ENCODE measurements around the gene EFTUD2.

The EFTUD2 gene

GRCh38 chr17:44914698-44915271, 15.5 kb upstream of the EFTUD2 start:
- H3K79me2 ChIP-seq (ENCODE audit: control insufficient read depth, insufficient read depth, low read length, poor library complexity), result no peaks in the 10 kb centered on the region
- no peaks in the 10 kb centered on the region for H3K79me1 ChIP-seq (ENCODE audit: low read length)
- H3K18ac ChIP-seq (ENCODE audit: low read length), result no peak overlapping the region
- H3K9me3 ChIP-seq (ENCODE audit: insufficient read depth, low read depth, low read length), result no peaks in the 10 kb centered on the region
- H2BK120ac ChIP-seq (ENCODE audit: insufficient read depth, low read length, poor library complexity), result no peak overlapping the region
- no peak overlapping the region for H2BK5ac ChIP-seq (ENCODE audit: low read depth, low read length, poor library complexity)
- WGBS (ENCODE audit: extremely low coverage, insufficient coverage, insufficient read length), result no CpG with 5 or more reads among the region's 19 CpGs
- no peak overlapping the region for H4K91ac ChIP-seq (ENCODE audit: low read depth, low read length)
- H3K27ac ChIP-seq (ENCODE audit: low read depth, low read length), result no peak overlapping the region
- H3K9ac ChIP-seq (ENCODE audit: low read length), result no peak overlapping the region
- no peaks in the 10 kb centered on the region for H3K36me3 ChIP-seq (ENCODE audit: control insufficient read depth in 1 of 2, insufficient read depth in 2 of 2, low read length in 2 of 2)
- H2BK12ac ChIP-seq (ENCODE audit: low read length), result no peak overlapping the region
- H3K4me1 ChIP-seq (ENCODE audit: control insufficient read depth in 1 of 2, insufficient read depth in 2 of 2, low read length in 2 of 2), result peaks cover 3 to 6% of the 10 kb centered on the region in 2 experiments
- H3K4me3 ChIP-seq (ENCODE audit: low read depth, low read length), result no peak overlapping the region
- DNase-seq, result no peak
- H4K12ac ChIP-seq (ENCODE audit: low read depth, low read length), result no peak overlapping the region
- no peak overlapping the region for H3K14ac ChIP-seq (ENCODE audit: low read length)
- no peak overlapping the region for H2AK5ac ChIP-seq (ENCODE audit: low read length)
- H2AFZ ChIP-seq (ENCODE audit: insufficient read depth, low read length, poor library complexity), result no peak overlapping the region
- no peak overlapping the region for H3K4ac ChIP-seq (ENCODE audit: low read depth, low read length)
- H4K8ac ChIP-seq (ENCODE audit: low read depth, low read length), result no peak overlapping the region
- H3K4me2 ChIP-seq (ENCODE audit: low read length), result no peak overlapping the region
- no peaks in the 10 kb centered on the region for H3K27me3 ChIP-seq (ENCODE audit: insufficient read depth, low read length)
- H3K23ac ChIP-seq (ENCODE audit: low read length), result no peak overlapping the region

GRCh38 chr17:44914148-44914547, 14.9 kb upstream of the EFTUD2 start:
- no peaks in the 10 kb centered on the region for H3K79me1 ChIP-seq (ENCODE audit: low read length)
- no peak overlapping the region for H3K4ac ChIP-seq (ENCODE audit: low read depth, low read length)
- H4K91ac ChIP-seq (ENCODE audit: low read depth, low read length), result no peak overlapping the region
- no peak for DNase-seq
- no peaks in the 10 kb centered on the region for H3K27me3 ChIP-seq (ENCODE audit: insufficient read depth, low read length)
- no peaks in the 10 kb centered on the region for H3K36me3 ChIP-seq (ENCODE audit: control insufficient read depth in 1 of 2, insufficient read depth in 2 of 2, low read length in 2 of 2)
- H3K4me2 ChIP-seq (ENCODE audit: low read length), result no peak overlapping the region
- H3K9ac ChIP-seq (ENCODE audit: low read length), result no peak overlapping the region
- H3K14ac ChIP-seq (ENCODE audit: low read length), result no peak overlapping the region
- peaks cover 3 to 6% of the 10 kb centered on the region in 2 experiments for H3K4me1 ChIP-seq (ENCODE audit: control insufficient read depth in 1 of 2, insufficient read depth in 2 of 2, low read length in 2 of 2)
- H2BK12ac ChIP-seq (ENCODE audit: low read length), result no peak overlapping the region
- no peak overlapping the region for H2AFZ ChIP-seq (ENCODE audit: insufficient read depth, low read length, poor library complexity)
- H2AK5ac ChIP-seq (ENCODE audit: low read length), result no peak overlapping the region
- H3K79me2 ChIP-seq (ENCODE audit: control insufficient read depth, insufficient read depth, low read length, poor library complexity), result no peaks in the 10 kb centered on the region
- no peak overlapping the region for H3K27ac ChIP-seq (ENCODE audit: low read depth, low read length)
- H4K8ac ChIP-seq (ENCODE audit: low read depth, low read length), result no peak overlapping the region
- no peak overlapping the region for H2BK5ac ChIP-seq (ENCODE audit: low read depth, low read length, poor library complexity)
- WGBS (ENCODE audit: extremely low coverage, insufficient coverage, insufficient read length), result no CpG with 5 or more reads among the region's 4 CpGs
- no peaks in the 10 kb centered on the region for H3K9me3 ChIP-seq (ENCODE audit: insufficient read depth, low read depth, low read length)
- no peak overlapping the region for H3K4me3 ChIP-seq (ENCODE audit: low read depth, low read length)
- no peak overlapping the region for H3K23ac ChIP-seq (ENCODE audit: low read length)
- no peak overlapping the region for H3K18ac ChIP-seq (ENCODE audit: low read length)
- H4K12ac ChIP-seq (ENCODE audit: low read depth, low read length), result no peak overlapping the region
- no peak overlapping the region for H2BK120ac ChIP-seq (ENCODE audit: insufficient read depth, low read length, poor library complexity)

DNA sequence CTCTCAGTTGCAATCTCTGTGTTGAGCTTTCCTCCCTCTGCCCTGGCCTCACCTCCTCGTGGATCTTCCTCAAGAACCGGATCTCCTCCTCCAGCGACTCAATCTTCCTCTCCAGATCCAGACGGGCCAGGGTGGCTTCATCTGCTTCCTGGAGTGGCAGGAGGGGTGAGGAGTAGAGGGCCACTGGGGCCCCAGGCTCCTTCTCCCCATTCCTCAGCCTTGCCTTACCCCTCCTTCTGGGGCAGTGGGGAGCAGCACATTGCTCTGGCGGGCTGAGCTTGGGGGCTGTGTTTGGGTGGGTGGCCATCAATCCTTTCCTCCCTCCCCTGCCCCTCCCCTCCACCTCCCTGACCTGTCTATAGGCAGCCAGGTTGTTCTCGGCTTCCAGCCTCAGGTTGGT, 14.4 kb upstream of the EFTUD2 start:
- H3K27ac ChIP-seq (ENCODE audit: low read depth, low read length), result no peak overlapping the region
- no peak overlapping the region for H2AFZ ChIP-seq (ENCODE audit: insufficient read depth, low read length, poor library complexity)
- no peak overlapping the region for H3K14ac ChIP-seq (ENCODE audit: low read length)
- H3K18ac ChIP-seq (ENCODE audit: low read length), result no peak overlapping the region
- no peaks in the 10 kb centered on the region for H3K9me3 ChIP-seq (ENCODE audit: insufficient read depth, low read depth, low read length)
- no peak overlapping the region for H4K8ac ChIP-seq (ENCODE audit: low read depth, low read length)
- no peak overlapping the region for H3K9ac ChIP-seq (ENCODE audit: low read length)
- H3K4me1 ChIP-seq (ENCODE audit: control insufficient read depth in 1 of 2, insufficient read depth in 2 of 2, low read length in 2 of 2), result peaks cover 3 to 6% of the 10 kb centered on the region in 2 experiments
- no peak overlapping the region for H3K4ac ChIP-seq (ENCODE audit: low read depth, low read length)
- H3K27me3 ChIP-seq (ENCODE audit: insufficient read depth, low read length), result no peaks in the 10 kb centered on the region
- H2BK5ac ChIP-seq (ENCODE audit: low read depth, low read length, poor library complexity), result no peak overlapping the region
- WGBS (ENCODE audit: extremely low coverage, insufficient coverage, insufficient read length), result no CpG with 5 or more reads among the region's 6 CpGs
- no peak overlapping the region for H4K12ac ChIP-seq (ENCODE audit: low read depth, low read length)
- DNase-seq, result no peak
- H3K4me2 ChIP-seq (ENCODE audit: low read length), result no peak overlapping the region
- H2BK120ac ChIP-seq (ENCODE audit: insufficient read depth, low read length, poor library complexity), result no peak overlapping the region
- H2AK5ac ChIP-seq (ENCODE audit: low read length), result no peak overlapping the region
- H3K4me3 ChIP-seq (ENCODE audit: low read depth, low read length), result no peak overlapping the region
- no peaks in the 10 kb centered on the region for H3K36me3 ChIP-seq (ENCODE audit: control insufficient read depth in 1 of 2, insufficient read depth in 2 of 2, low read length in 2 of 2)
- H2BK12ac ChIP-seq (ENCODE audit: low read length), result no peak overlapping the region
- no peaks in the 10 kb centered on the region for H3K79me1 ChIP-seq (ENCODE audit: low read length)
- H3K23ac ChIP-seq (ENCODE audit: low read length), result no peak overlapping the region
- H4K91ac ChIP-seq (ENCODE audit: low read depth, low read length), result no peak overlapping the region
- H3K79me2 ChIP-seq (ENCODE audit: control insufficient read depth, insufficient read depth, low read length, poor library complexity), result no peaks in the 10 kb centered on the region

GRCh38 chr17:44912763-44913544, 13.7 kb upstream of the EFTUD2 start:
- Histone ChIP-seq H2BK5ac (ENCODE audit: low read depth, low read length, poor library complexity) (no peak overlapping the region), H4K91ac (ENCODE audit: low read depth, low read length) (no peak overlapping the region), H3K18ac (ENCODE audit: low read length) (no peak overlapping the region), H3K23ac (ENCODE audit: low read length) (no peak overlapping the region), H3K27ac (ENCODE audit: low read depth, low read length) (no peak overlapping the region), H2AFZ (ENCODE audit: insufficient read depth, low read length, poor library complexity) (no peak overlapping the region), H4K8ac (ENCODE audit: low read depth, low read length) (no peak overlapping the region), H4K12ac (ENCODE audit: low read depth, low read length) (no peak overlapping the region), H2BK12ac (ENCODE audit: low read length) (no peak overlapping the region), H3K36me3 (ENCODE audit: control insufficient read depth in 1 of 2, insufficient read depth in 2 of 2, low read length in 2 of 2) (no peaks in the 10 kb centered on the region), H2BK120ac (ENCODE audit: insufficient read depth, low read length, poor library complexity) (no peak overlapping the region), H3K9ac (ENCODE audit: low read length) (no peak overlapping the region), H3K4ac (ENCODE audit: low read depth, low read length) (no peak overlapping the region), H3K4me1 (ENCODE audit: control insufficient read depth in 1 of 2, insufficient read depth in 2 of 2, low read length in 2 of 2) (peaks cover 3 to 6% of the 10 kb centered on the region in 2 experiments), H3K27me3 (ENCODE audit: insufficient read depth, low read length) (no peaks in the 10 kb centered on the region), H3K9me3 (ENCODE audit: insufficient read depth, low read depth, low read length) (no peaks in the 10 kb centered on the region), H3K4me2 (ENCODE audit: low read length) (no peak overlapping the region), H2AK5ac (ENCODE audit: low read length) (no peak overlapping the region), H3K79me1 (ENCODE audit: low read length) (no peaks in the 10 kb centered on the region), H3K79me2 (ENCODE audit: control insufficient read depth, insufficient read depth, low read length, poor library complexity) (no peaks in the 10 kb centered on the region), H3K14ac (ENCODE audit: low read length) (no peak overlapping the region), H3K4me3 (ENCODE audit: low read depth, low read length) (no peak overlapping the region)
- DNase-seq, result no peak
- WGBS (ENCODE audit: extremely low coverage, insufficient coverage, insufficient read length), result no CpG with 5 or more reads among the region's 14 CpGs
